HG02970 (cell line): ENCODE results near the gene TACC2.

ENCODE experiments used
- ATAC-seq: cut with Tn5 transposase; IDR thresholded peaks from one replicate; pipeline ENCODE4 v1.9.1; 2021; ENCODE audit warnings: mild to moderate bottlenecking, moderate library complexity, moderate number of reproducible peaks; ENCODE audit not compliant: unreplicated experiment, low FRiP score

The TACC2 gene

GRCh38 chr10:122282909-122283308 is 293.9 kb downstream of the TACC2 start:
- no peak for ATAC-seq

GRCh38 chr10:122285506-122286444 is 296.8 kb downstream of the TACC2 start:
- no peak for ATAC-seq

- ATAC-seq: no peak
Observed at GRCh38 chr10:122286867-122287266, 297.9 kb downstream of the TACC2 start.

- ATAC-seq: no peak
Observed at GRCh38 chr10:122287570-122287969, 298.6 kb downstream of the TACC2 start.

GRCh38 chr10:122288262-122288661 is 299.3 kb downstream of the TACC2 start:
- ATAC-seq: no peak

- no peak for ATAC-seq
Observed at GRCh38 chr10:122288917-122289316, 300.0 kb downstream of the TACC2 start.

GRCh38 chr10:122290334-122290733 is 301.4 kb downstream of the TACC2 start:
- ATAC-seq: no peak

GRCh38 chr10:122290833-122291532 is 302.0 kb downstream of the TACC2 start:
- ATAC-seq: no peak

- no peak for ATAC-seq
Observed at GRCh38 chr10:122291739-122292138, 302.8 kb downstream of the TACC2 start.

- no peak for ATAC-seq
Observed at GRCh38 chr10:122292376-122292775, 303.4 kb downstream of the TACC2 start.

- ATAC-seq: no peak
Observed at GRCh38 chr10:122293156-122293960, 304.4 kb downstream of the TACC2 start.

GRCh38 chr10:122293961-122294380 is 305.0 kb downstream of the TACC2 start:
- ATAC-seq: no peak

- ATAC-seq: no peak
Observed at GRCh38 chr10:122294511-122295450, 305.8 kb downstream of the TACC2 start.

GRCh38 chr10:122295451-122295809 is 306.5 kb downstream of the TACC2 start:
- no peak for ATAC-seq

GRCh38 chr10:122296363-122297120 is 307.6 kb downstream of the TACC2 start:
- ATAC-seq: no peak

GRCh38 chr10:122297583-122297982 is 308.6 kb downstream of the TACC2 start:
- no peak for ATAC-seq

- ATAC-seq: no peak
Observed at GRCh38 chr10:122298206-122298597, 309.2 kb downstream of the TACC2 start.

GRCh38 chr10:122298598-122299301 is 309.8 kb downstream of the TACC2 start:
- peak; percentile 67 for ATAC-seq
